Activated CD8-positive, alpha-beta T cell treated with anti-CD3 and anti-CD28 coated beads for 36 hours (primary cell): Measurements from ENCODE around the gene NDC1. TPM values are rescaled to one million over a fixed set of nuclear protein-coding genes. Genes with fewer than 3 reads are reported as not detected.

Source experiments
- ATAC-seq: fragments of 200-7000 bp; cut with Tn5 transposase; one replicate; pipeline ENCODE4 v1.10.0; 2021; ENCODE audit warnings: mild to moderate bottlenecking, moderate library complexity
- CTCF ChIA-PET: fragments of 350-600 bp; sonication (Branson Sonifier 250); formaldehyde crosslinking; loops from one replicate; lab custom pipeline; 2021; ENCODE audit warnings: antibody characterized with exemption; lab: Charles Lee
- POLR2A ChIA-PET: fragments of 350-600 bp; sonication (Branson Sonifier 250); formaldehyde crosslinking; loops from one replicate; lab custom pipeline; 2021; ENCODE audit warnings: antibody characterized with exemption; lab: Charles Lee
- DNase-seq: peaks from one replicate; pipeline ENCODE4 v3.0.0-alpha.2; 2020
- H3K27ac Mint-ChIP-seq: one replicate; pipeline ENCODE4 v1.8.0; 2021; ENCODE audit warnings: mild to moderate bottlenecking, mixed read lengths
- H3K27me3 Mint-ChIP-seq: one replicate; pipeline ENCODE4 v1.8.0; 2021; ENCODE audit warnings: mixed read lengths
- H3K36me3 Mint-ChIP-seq: one replicate; pipeline ENCODE4 v1.8.0; 2021; ENCODE audit warnings: low read depth, mixed read lengths
- H3K4me1 Mint-ChIP-seq: one replicate; pipeline ENCODE4 v1.8.0; 2021; ENCODE audit warnings: low read depth, mixed read lengths
- H3K4me3 Mint-ChIP-seq: one replicate; pipeline ENCODE4 v1.8.0; 2021; ENCODE audit warnings: mild to moderate bottlenecking, moderate library complexity, mixed read lengths
- H3K9me3 Mint-ChIP-seq: one replicate; pipeline ENCODE4 v1.8.0; 2021; ENCODE audit warnings: mixed read lengths
- CTCF ChIP-seq: fragments of 200-600 bp; IDR thresholded peaks from one replicate; pipeline ENCODE4 v1.8.0; 2022; ENCODE audit warnings: antibody characterized with exemption, mild to moderate bottlenecking
- intact Hi-C: fragments of 100-400 bp; cut with micrococcal nuclease; formaldehyde crosslinking; loops from one replicate; pipeline ENCODE4 v1.10.0; 2022
- total RNA-seq, 2 experiments: library from RNA; stranded (reverse); gene quantifications; one replicate each; pipeline ENCODE4 v1.2.3, GENCODE V29; 2021

The NDC1 gene
- total RNA-seq, 2 experiments from 2014 or later, result 39.6 to 43.9 TPM

- no peak for TF ChIP-seq CTCF
- Mint-ChIP-seq H3K4me1 (no peaks in the 10 kb centered on the region), H3K36me3 (no peaks in the 10 kb centered on the region), H3K27me3 (peaks cover 5% of the 10 kb centered on the region), H3K4me3 (no peak overlapping the region), H3K9me3 (no peaks in the 10 kb centered on the region), H3K27ac (no peak overlapping the region)
- no peak for ATAC-seq
- ChIA-PET POLR2A (no interaction called here), CTCF (no interaction called here)
- intact Hi-C loops, result no loop called here
- DNase-seq, result no peak
These were observed 118.6 kb downstream of the NDC1 start for GRCh38 chr1:53719469-53719868.

GRCh38 chr1:53718443-53718842 is 119.7 kb downstream of the NDC1 start:
- no peak overlapping the region for H3K4me3 Mint-ChIP-seq
- no peak for TF ChIP-seq CTCF
- no peaks in the 10 kb centered on the region for H3K4me1 Mint-ChIP-seq
- no peak for ATAC-seq
- H3K27me3 Mint-ChIP-seq, result peaks cover 5% of the 10 kb centered on the region
- no peaks in the 10 kb centered on the region for H3K36me3 Mint-ChIP-seq
- intact Hi-C loops, result no loop called here
- DNase-seq, result no peak
- no peaks in the 10 kb centered on the region for H3K9me3 Mint-ChIP-seq
- ChIA-PET CTCF (no interaction called here), POLR2A (no interaction called here)
- H3K27ac Mint-ChIP-seq, result no peak overlapping the region

- H3K36me3 Mint-ChIP-seq, result no peaks in the 10 kb centered on the region
- no peak for TF ChIP-seq CTCF
- H3K9me3 Mint-ChIP-seq, result no peaks in the 10 kb centered on the region
- peak; percentile 37 for ATAC-seq
- ChIA-PET POLR2A (no interaction called here), CTCF (no interaction called here)
- peaks cover 5% of the 10 kb centered on the region for H3K27me3 Mint-ChIP-seq
- no peak overlapping the region for H3K4me3 Mint-ChIP-seq
- no peak for DNase-seq
- intact Hi-C loops, result no loop called here
- H3K27ac Mint-ChIP-seq, result no peak overlapping the region
- no peaks in the 10 kb centered on the region for H3K4me1 Mint-ChIP-seq
These were observed 120.9 kb downstream of the NDC1 start for GRCh38 chr1:53717025-53717804.

GRCh38 chr1:53716150-53716549 is 121.9 kb downstream of the NDC1 start:
- Mint-ChIP-seq H3K4me1 (no peaks in the 10 kb centered on the region), H3K27ac (no peak overlapping the region), H3K4me3 (no peak overlapping the region), H3K36me3 (no peaks in the 10 kb centered on the region), H3K27me3 (peaks cover 5% of the 10 kb centered on the region), H3K9me3 (no peaks in the 10 kb centered on the region)
- no peak for TF ChIP-seq CTCF
- intact Hi-C loops, result no loop called here
- ChIA-PET CTCF (no interaction called here), POLR2A (no interaction called here)
- DNase-seq (no peak), ATAC-seq (no peak)

- ChIA-PET CTCF (no interaction called here), POLR2A (no interaction called here)
- DNase-seq (peak; percentile 33), ATAC-seq (no peak)
- Mint-ChIP-seq H3K4me3 (no peak overlapping the region), H3K4me1 (no peaks in the 10 kb centered on the region), H3K27me3 (peaks cover 5% of the 10 kb centered on the region), H3K36me3 (no peaks in the 10 kb centered on the region), H3K9me3 (no peaks in the 10 kb centered on the region), H3K27ac (no peak overlapping the region)
- intact Hi-C loops, result no loop called here
- TF ChIP-seq CTCF, result no peak
These were observed 122.6 kb downstream of the NDC1 start for GRCh38 chr1:53715478-53715877.

Other genes with a start within 250 kb of the NDC1 start
- not detected for gene GLIS1, start 99.1 kb downstream of the NDC1 start, total RNA-seq
- 10 to 100 TPM; 13.2 to 15.6 TPM for gene YIPF1, start 51.5 kb upstream of the NDC1 start, total RNA-seq
- gene DIO1, start 55.9 kb upstream of the NDC1 start, total RNA-seq, result not detected
- gene IFT25, start 107.4 kb upstream of the NDC1 start, total RNA-seq, result 10 to 100 TPM; 60.5 to 63.5 TPM
- gene LRRC42, start 108.1 kb upstream of the NDC1 start, total RNA-seq, result 10 to 100 TPM; 26.7 to 29.6 TPM
- gene LDLRAD1, start 179.9 kb upstream of the NDC1 start, total RNA-seq, result not detected
- 100 to 1,000 TPM in 1 of 2 experiments, 10 to 100 TPM in 1; 93.4 to 109 TPM for gene TMEM59, start 214.9 kb upstream of the NDC1 start, total RNA-seq
- gene TCEANC2, start 215.3 kb upstream of the NDC1 start, total RNA-seq, result 10 to 100 TPM; 11.1 to 11.2 TPM